ENCODE data around the gene ARHGEF12.
A peak's percentile ranks its signal among the peaks of the same experiment; 100 is the strongest.

The ARHGEF12 gene

GRCh38 chr11:120317689-120318480 lies 18.3 kb upstream of the ARHGEF12 start:
- no peak for DNase-seq

GRCh38 chr11:120318906-120319305 lies 17.3 kb upstream of the ARHGEF12 start:
- no peak for DNase-seq

GRCh38 chr11:120324932-120325810 lies 11.0 kb upstream of the ARHGEF12 start, which contains the start of gene TLCD5:
TLCD5 (plus strand) TSS chr11:120325299; CDS start chr11:120327442, 2,143 bp downstream.
- DNase-seq: peak; percentile 80

- no peak for DNase-seq
These were observed 10.0 kb upstream of the ARHGEF12 start for GRCh38 chr11:120326228-120326627.

- DNase-seq: no peak
These were observed 9.3 kb upstream of the ARHGEF12 start for GRCh38 chr11:120326845-120327281.

GRCh38 chr11:120327311-120327710 lies 8.9 kb upstream of the ARHGEF12 start:
- no peak for DNase-seq

- DNase-seq: no peak
These were observed 6.7 kb upstream of the ARHGEF12 start for GRCh38 chr11:120329556-120329955.

GRCh38 chr11:120330045-120330444 lies 6.2 kb upstream of the ARHGEF12 start:
- no peak for DNase-seq

- no peak for DNase-seq
These were observed 4.8 kb upstream of the ARHGEF12 start for GRCh38 chr11:120331301-120331996.

GRCh38 chr11:120332822-120333716 lies 3.1 kb upstream of the ARHGEF12 start:
- DNase-seq: no peak

GRCh38 chr11:120333801-120334200 lies 2.4 kb upstream of the ARHGEF12 start:
- DNase-seq: no peak

- no peak for DNase-seq
These were observed 1.9 kb upstream of the ARHGEF12 start for GRCh38 chr11:120334332-120334731.

- DNase-seq: peak; percentile 70
These were observed 1.2 kb upstream of the ARHGEF12 start for GRCh38 chr11:120334894-120335462.

- no peak for DNase-seq
These were observed 681 bp upstream of the ARHGEF12 start for GRCh38 chr11:120335556-120335907.

- DNase-seq: no peak
These were observed 585 bp downstream of the ARHGEF12 start for GRCh38 chr11:120336641-120337354.

- no peak for DNase-seq
These were observed 1.3 kb downstream of the ARHGEF12 start for GRCh38 chr11:120337355-120338106.

- no peak for DNase-seq
These were observed 2.1 kb downstream of the ARHGEF12 start for GRCh38 chr11:120338107-120338933.

GRCh38 chr11:120339394-120339890 lies 3.2 kb downstream of the ARHGEF12 start:
- DNase-seq: no peak

- DNase-seq: no peak
These were observed 4.3 kb downstream of the ARHGEF12 start for GRCh38 chr11:120340529-120340928.

Measured in COR-L47 (cell line).